Measurements from ENCODE around the gene LTBP1.
"Not testable (repeated sequence)": the region's sequence is repeated elsewhere in the genome, so short reads cannot be mapped to it uniquely, and the experiment has no call there.

Gene LTBP1

GRCh38 chr2:33432871-33433270, 486.1 kb downstream of the LTBP1 start:
- no peak for DNase-seq (ENCODE audit: low read depth)

- DNase-seq (ENCODE audit: low read depth) = no peak
Measured at GRCh38 chr2:33433279-33434235, 486.8 kb downstream of the LTBP1 start.

DNA sequence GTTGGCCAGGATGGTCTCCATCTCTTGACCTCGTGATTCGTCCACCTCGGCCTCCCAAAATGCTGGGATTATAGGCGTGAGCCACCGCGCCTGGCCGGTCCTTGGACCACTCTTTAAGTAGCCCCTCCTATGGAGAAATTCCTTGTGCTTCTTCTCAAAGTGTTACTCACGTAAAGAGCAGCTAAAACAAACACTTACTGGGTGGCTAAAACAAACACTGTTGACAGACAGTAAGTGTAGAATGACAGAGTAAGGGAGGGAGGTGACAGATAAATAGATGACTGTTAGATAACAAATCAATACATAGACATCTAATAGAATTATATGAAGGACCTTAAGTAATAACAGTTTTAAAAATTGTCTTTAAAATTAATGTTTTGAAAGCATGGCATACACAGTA, 488.8 kb downstream of the LTBP1 start:
- no peak for DNase-seq (ENCODE audit: low read depth)

GRCh38 chr2:33436083-33436482, 489.3 kb downstream of the LTBP1 start:
- no peak for DNase-seq (ENCODE audit: low read depth)

GRCh38 chr2:33437297-33437696, 490.5 kb downstream of the LTBP1 start:
- DNase-seq (ENCODE audit: low read depth) = peak; percentile 40

- DNase-seq (ENCODE audit: low read depth) = no peak
Measured at GRCh38 chr2:33437815-33438214, 491.1 kb downstream of the LTBP1 start.

DNA sequence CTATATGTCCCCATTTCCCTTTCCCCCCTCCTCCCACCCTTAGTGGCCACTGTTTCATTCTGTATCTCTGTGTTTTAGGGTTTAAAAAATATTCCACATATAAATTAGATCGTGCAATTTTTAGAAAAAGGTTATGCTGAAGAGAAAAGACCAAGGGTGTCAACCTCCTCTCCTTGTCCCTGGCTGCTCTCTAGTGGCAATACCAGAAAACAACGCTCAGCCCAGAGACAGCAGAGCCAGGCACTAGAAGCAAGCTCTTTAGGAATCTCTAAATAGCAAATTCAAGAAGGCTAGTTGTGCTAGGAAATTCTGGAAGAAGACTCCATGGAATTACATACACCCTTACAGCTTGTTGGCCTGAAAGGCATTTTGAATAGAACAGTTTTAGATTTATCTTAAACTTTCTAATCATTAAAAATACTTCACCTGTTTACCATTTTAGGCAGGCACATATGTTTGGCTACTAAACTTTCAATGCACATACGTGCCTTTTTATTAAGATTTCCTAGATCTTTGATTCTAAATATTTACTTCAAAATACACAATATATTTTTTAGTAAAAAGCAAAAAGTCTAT, 494.6 kb downstream of the LTBP1 start:
- peak; percentile 54 for DNase-seq (ENCODE audit: low read depth)

- not testable (repeated sequence) for DNase-seq (ENCODE audit: low read depth)
Measured at GRCh38 chr2:33442052-33442451, 495.3 kb downstream of the LTBP1 start.

DNA sequence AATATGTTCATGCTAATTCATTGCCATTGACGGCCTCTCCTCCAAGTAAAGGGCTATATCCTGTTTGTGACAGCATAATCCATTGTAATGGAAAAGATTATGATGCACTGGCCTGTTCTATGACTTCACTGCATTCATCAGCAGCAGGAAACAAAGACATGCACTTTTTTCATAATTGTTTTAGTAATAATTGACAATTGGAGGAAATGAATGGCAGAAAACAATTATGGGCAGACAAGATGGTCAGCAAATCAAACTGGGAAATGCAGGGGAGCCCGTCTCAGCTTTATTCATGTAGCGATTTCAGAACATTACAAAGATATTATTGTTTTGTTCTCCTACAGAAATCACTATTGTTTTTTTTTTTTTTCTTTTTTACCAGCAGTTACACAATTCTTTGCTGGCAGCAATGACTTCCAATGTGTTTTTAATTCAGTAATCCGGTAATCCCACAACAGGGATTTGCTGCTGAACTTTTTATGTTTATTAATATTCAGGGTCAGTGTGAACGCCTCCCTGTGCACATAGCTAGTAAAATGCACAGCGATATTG, 495.9 kb downstream of the LTBP1 start:
- no peak for DNase-seq (ENCODE audit: low read depth)

DNA sequence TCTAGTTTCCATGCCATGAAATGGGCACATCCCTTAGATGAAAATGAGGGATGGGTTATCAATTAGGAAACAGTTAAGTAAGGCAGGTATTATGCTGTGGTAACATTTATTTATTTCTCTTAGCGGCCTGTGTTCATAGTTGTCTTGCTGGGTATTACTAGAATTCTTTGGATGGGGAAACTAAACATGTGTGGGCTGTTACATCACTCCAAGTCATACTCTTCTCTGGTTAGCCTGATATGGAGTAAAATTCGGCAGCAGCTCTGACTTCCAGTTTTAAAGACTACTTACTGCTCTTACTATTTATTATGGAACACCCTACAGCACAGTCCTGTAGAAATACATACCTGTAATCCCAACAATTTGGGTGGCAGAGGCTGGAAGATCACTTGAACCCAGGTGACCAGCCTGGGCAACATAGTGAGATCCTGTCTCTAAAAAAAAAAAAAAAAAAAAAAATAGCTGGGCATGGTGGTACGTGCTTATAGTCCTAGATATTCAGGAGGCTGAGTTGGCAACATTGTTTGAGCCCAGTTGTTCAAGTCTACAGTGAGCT, 496.6 kb downstream of the LTBP1 start:
- no peak for DNase-seq (ENCODE audit: low read depth)

DNA sequence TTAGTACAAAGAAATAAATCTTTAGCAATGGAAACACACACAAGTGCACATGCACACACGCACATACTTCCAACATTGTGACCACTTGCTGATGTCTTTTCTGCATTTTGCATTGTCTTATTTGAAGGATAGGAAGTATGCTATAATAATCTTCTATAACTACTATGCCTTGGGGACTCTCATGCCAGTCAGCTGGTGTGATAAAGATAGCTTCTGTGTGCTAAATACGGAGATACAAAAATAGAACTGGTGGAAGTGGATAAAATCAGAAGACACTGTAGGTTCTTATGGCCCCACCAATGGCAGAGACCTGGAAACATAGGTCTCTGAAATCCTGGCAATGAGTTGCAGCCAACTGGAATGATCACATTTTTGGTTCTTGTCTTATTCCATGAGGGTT, 498.2 kb downstream of the LTBP1 start:
- no peak for DNase-seq (ENCODE audit: low read depth)

GRCh38 chr2:33448220-33448899, 501.6 kb downstream of the LTBP1 start:
- DNase-seq (ENCODE audit: low read depth) = no peak
